ENCODE results near the gene EPHB1.

Gene EPHB1

GRCh38 chr3:135068011-135068410 is 273.0 kb downstream of the EPHB1 start:
- CTCF ChIA-PET, result no interaction called here
- no peak overlapping the region for H3K4me3 ChIP-seq (ENCODE audit: low read depth, low read length)

GRCh38 chr3:135069406-135069805 is 274.3 kb downstream of the EPHB1 start:
- CTCF ChIA-PET, result no interaction called here
- POLR2A ChIA-PET, result no interaction called here
- no peak for DNase-seq (ENCODE audit: low read depth, low spot score)
- no peak overlapping the region for H3K4me3 ChIP-seq (ENCODE audit: low read depth, low read length)
- TF ChIP-seq CTCF (IDR thresholded peaks at IDR 0.05; ENCODE audit: insufficient read depth, low read length, missing control alignments), result no peak

More at GRCh38 chr3:135068011-135068410, 273.0 kb downstream of the EPHB1 start:
- no peak for DNase-seq (ENCODE audit: low read depth, low spot score)
- no peak for TF ChIP-seq CTCF (IDR thresholded peaks at IDR 0.05; ENCODE audit: insufficient read depth, low read length, missing control alignments)
- POLR2A ChIA-PET, result no interaction called here

- CTCF ChIA-PET, result no interaction called here
- DNase-seq (ENCODE audit: low read depth, low spot score), result no peak
- POLR2A ChIA-PET, result no interaction called here
Measured at GRCh38 chr3:135071483-135071882, 276.4 kb downstream of the EPHB1 start.

GRCh38 chr3:135072431-135072830 is 277.4 kb downstream of the EPHB1 start:
- CTCF ChIA-PET, result no interaction called here
- TF ChIP-seq CTCF (IDR thresholded peaks at IDR 0.05; ENCODE audit: insufficient read depth, low read length, missing control alignments), result no peak

More at GRCh38 chr3:135071483-135071882, 276.4 kb downstream of the EPHB1 start:
- no peak overlapping the region for H3K4me3 ChIP-seq (ENCODE audit: low read depth, low read length)
- TF ChIP-seq CTCF (IDR thresholded peaks at IDR 0.05; ENCODE audit: insufficient read depth, low read length, missing control alignments), result no peak

GRCh38 chr3:135075157-135075556 is 280.1 kb downstream of the EPHB1 start:
- ChIA-PET POLR2A (no interaction called here), CTCF (no interaction called here)
- H3K4me3 ChIP-seq (ENCODE audit: low read depth, low read length), result no peak overlapping the region
- TF ChIP-seq CTCF (IDR thresholded peaks at IDR 0.05; ENCODE audit: insufficient read depth, low read length, missing control alignments), result no peak
- no peak for DNase-seq (ENCODE audit: low read depth, low spot score)

More at GRCh38 chr3:135072431-135072830, 277.4 kb downstream of the EPHB1 start:
- DNase-seq (ENCODE audit: low read depth, low spot score), result no peak
- POLR2A ChIA-PET, result no interaction called here
- no peak overlapping the region for H3K4me3 ChIP-seq (ENCODE audit: low read depth, low read length)

GRCh38 chr3:135076341-135076740 is 281.3 kb downstream of the EPHB1 start:
- no peak for TF ChIP-seq CTCF (IDR thresholded peaks at IDR 0.05; ENCODE audit: insufficient read depth, low read length, missing control alignments)
- ChIA-PET CTCF (no interaction called here), POLR2A (no interaction called here)
- DNase-seq (ENCODE audit: low read depth, low spot score), result no peak
- H3K4me3 ChIP-seq (ENCODE audit: low read depth, low read length), result no peak overlapping the region

All from AG04449 (cell line).